MG63 (cell line): ENCODE measurements around the gene ORAI3. TPM values are rescaled to one million over a fixed set of nuclear protein-coding genes. Genes with fewer than 3 reads are reported as not detected.

Source experiments
- DNase-seq: peaks from one replicate; pipeline ENCODE4 v3.0.0-alpha.2; 2020
- H3K27me3 ChIP-seq: fragments of 250-450 bp; sonication (Bioruptor Pico); 2 replicates; pipeline ENCODE4 v1.5.1; 2020; ENCODE audit warnings: mild to moderate bottlenecking, moderate library complexity
- H3K36me3 ChIP-seq: fragments of 250-450 bp; sonication (Bioruptor Pico); 2 replicates; pipeline ENCODE4 v1.5.1; 2020; ENCODE audit warnings: mild to moderate bottlenecking, moderate library complexity
- H3K4me3 ChIP-seq: fragments of 250-450 bp; sonication (Bioruptor Pico); 2 replicates; pipeline ENCODE4 v1.5.1; 2020; ENCODE audit warnings: mild to moderate bottlenecking, moderate library complexity
- H3K9me3 ChIP-seq: fragments of 250-450 bp; sonication (Bioruptor Pico); 2 replicates; pipeline ENCODE4 v1.5.1; 2020; ENCODE audit warnings: mild to moderate bottlenecking, moderate library complexity
- total RNA-seq: library from RNA; depleted of rRNA; stranded (reverse); fragments of >200 nt; shearing (Covaris generic); gene quantifications from 2 replicates; pipeline ENCODE4 v1.2.3, GENCODE V29; 2014; ENCODE audit warnings: low replicate concordance

The ORAI3 gene
- total RNA-seq, 1 experiment from 2014 or later, result 4.2 TPM

GRCh38 chr16:30921748-30922419, 27.0 kb upstream of the ORAI3 start:
- peak; percentile 85 for DNase-seq
- Histone ChIP-seq H3K9me3 (no peaks in the 10 kb centered on the region), H3K4me3 (peak overlapping the region; percentile 97), H3K36me3 (peaks cover 24% of the 10 kb centered on the region), H3K27me3 (no peaks in the 10 kb centered on the region)

GRCh38 chr16:30922420-30922959, 26.4 kb upstream of the ORAI3 start:
- no peaks in the 10 kb centered on the region for H3K27me3 ChIP-seq
- peak overlapping the region; percentile 97 for H3K4me3 ChIP-seq
- no peaks in the 10 kb centered on the region for H3K9me3 ChIP-seq
- DNase-seq, result peak; percentile 100
- peaks cover 24% of the 10 kb centered on the region for H3K36me3 ChIP-seq

GRCh38 chr16:30922960-30923535, 25.8 kb upstream of the ORAI3 start:
- Histone ChIP-seq H3K27me3 (no peaks in the 10 kb centered on the region), H3K36me3 (peaks cover 24% of the 10 kb centered on the region), H3K9me3 (no peaks in the 10 kb centered on the region), H3K4me3 (peak overlapping the region; percentile 97)
- peak; percentile 100 for DNase-seq

GRCh38 chr16:30923554-30924075, 25.3 kb upstream of the ORAI3 start, which contains the start of gene FBXL19:
Gene FBXL19, plus strand, starts transcription at chr16:30923572. Its CDS starts 2,183 bp downstream, at chr16:30925755.
- DNase-seq, result no peak

GRCh38 chr16:30924076-30924912, 24.6 kb upstream of the ORAI3 start:
- peaks cover 24% of the 10 kb centered on the region for H3K36me3 ChIP-seq
- H3K9me3 ChIP-seq, result no peaks in the 10 kb centered on the region
- H3K27me3 ChIP-seq, result no peaks in the 10 kb centered on the region
- DNase-seq, result peak; percentile 22
- peak overlapping the region; percentile 97 for H3K4me3 ChIP-seq

More at GRCh38 chr16:30923554-30924075, 25.3 kb upstream of the ORAI3 start, which contains the start of gene FBXL19:
- H3K4me3 ChIP-seq, result peak within 1 kb of the TSS; percentile 97
- H3K27me3 ChIP-seq, result no peaks in the 10 kb centered on the region
- H3K36me3 ChIP-seq, result peaks cover 24% of the 10 kb centered on the region
- H3K9me3 ChIP-seq, result no peaks in the 10 kb centered on the region

- Histone ChIP-seq H3K9me3 (no peaks in the 10 kb centered on the region), H3K27me3 (no peaks in the 10 kb centered on the region), H3K4me3 (peak overlapping the region; percentile 97), H3K36me3 (peaks cover 28% of the 10 kb centered on the region)
- no peak for DNase-seq
Measured at GRCh38 chr16:30924913-30925631, 23.8 kb upstream of the ORAI3 start.

GRCh38 chr16:30925632-30925987, 23.3 kb upstream of the ORAI3 start:
- H3K4me3 ChIP-seq, result no peak overlapping the region

GRCh38 chr16:30925995-30926811, 22.7 kb upstream of the ORAI3 start:
- no peaks in the 10 kb centered on the region for H3K27me3 ChIP-seq
- no peaks in the 10 kb centered on the region for H3K9me3 ChIP-seq
- H3K36me3 ChIP-seq, result peaks cover 26% of the 10 kb centered on the region
- H3K4me3 ChIP-seq, result no peak overlapping the region
- DNase-seq, result no peak

More at GRCh38 chr16:30925632-30925987, 23.3 kb upstream of the ORAI3 start:
- Histone ChIP-seq H3K27me3 (no peaks in the 10 kb centered on the region), H3K9me3 (no peaks in the 10 kb centered on the region), H3K36me3 (peaks cover 26% of the 10 kb centered on the region)
- no peak for DNase-seq

GRCh38 chr16:30926937-30927788, 21.7 kb upstream of the ORAI3 start:
- Histone ChIP-seq H3K9me3 (no peaks in the 10 kb centered on the region), H3K27me3 (no peaks in the 10 kb centered on the region), H3K4me3 (no peak overlapping the region), H3K36me3 (peaks cover 29% of the 10 kb centered on the region)
- DNase-seq, result no peak

- H3K4me3 ChIP-seq, result no peak overlapping the region
- H3K36me3 ChIP-seq, result peaks cover 34% of the 10 kb centered on the region
- no peaks in the 10 kb centered on the region for H3K9me3 ChIP-seq
- peak; percentile 31 for DNase-seq
- no peaks in the 10 kb centered on the region for H3K27me3 ChIP-seq
Measured at GRCh38 chr16:30927789-30928378, 21.0 kb upstream of the ORAI3 start.

- Histone ChIP-seq H3K4me3 (no peak overlapping the region), H3K9me3 (no peaks in the 10 kb centered on the region), H3K27me3 (no peaks in the 10 kb centered on the region), H3K36me3 (peaks cover 36% of the 10 kb centered on the region)
- no peak for DNase-seq
Measured at GRCh38 chr16:30928390-30928789, 20.5 kb upstream of the ORAI3 start.

GRCh38 chr16:30929167-30929566, 19.7 kb upstream of the ORAI3 start:
- Histone ChIP-seq H3K27me3 (no peaks in the 10 kb centered on the region), H3K9me3 (no peaks in the 10 kb centered on the region), H3K36me3 (peaks cover 40% of the 10 kb centered on the region), H3K4me3 (no peak overlapping the region)
- no peak for DNase-seq

- Histone ChIP-seq H3K27me3 (no peaks in the 10 kb centered on the region), H3K9me3 (no peaks in the 10 kb centered on the region), H3K4me3 (no peak overlapping the region), H3K36me3 (peaks cover 46% of the 10 kb centered on the region)
- DNase-seq, result no peak
Measured at GRCh38 chr16:30930160-30930571, 18.7 kb upstream of the ORAI3 start.

GRCh38 chr16:30931068-30931650, 17.7 kb upstream of the ORAI3 start:
- H3K9me3 ChIP-seq, result no peaks in the 10 kb centered on the region
- no peaks in the 10 kb centered on the region for H3K27me3 ChIP-seq
- no peak for DNase-seq
- H3K36me3 ChIP-seq, result peaks cover 53% of the 10 kb centered on the region
- no peak overlapping the region for H3K4me3 ChIP-seq
